ENCODE data around the gene PTPRE.

PTPRE gene

DNA sequence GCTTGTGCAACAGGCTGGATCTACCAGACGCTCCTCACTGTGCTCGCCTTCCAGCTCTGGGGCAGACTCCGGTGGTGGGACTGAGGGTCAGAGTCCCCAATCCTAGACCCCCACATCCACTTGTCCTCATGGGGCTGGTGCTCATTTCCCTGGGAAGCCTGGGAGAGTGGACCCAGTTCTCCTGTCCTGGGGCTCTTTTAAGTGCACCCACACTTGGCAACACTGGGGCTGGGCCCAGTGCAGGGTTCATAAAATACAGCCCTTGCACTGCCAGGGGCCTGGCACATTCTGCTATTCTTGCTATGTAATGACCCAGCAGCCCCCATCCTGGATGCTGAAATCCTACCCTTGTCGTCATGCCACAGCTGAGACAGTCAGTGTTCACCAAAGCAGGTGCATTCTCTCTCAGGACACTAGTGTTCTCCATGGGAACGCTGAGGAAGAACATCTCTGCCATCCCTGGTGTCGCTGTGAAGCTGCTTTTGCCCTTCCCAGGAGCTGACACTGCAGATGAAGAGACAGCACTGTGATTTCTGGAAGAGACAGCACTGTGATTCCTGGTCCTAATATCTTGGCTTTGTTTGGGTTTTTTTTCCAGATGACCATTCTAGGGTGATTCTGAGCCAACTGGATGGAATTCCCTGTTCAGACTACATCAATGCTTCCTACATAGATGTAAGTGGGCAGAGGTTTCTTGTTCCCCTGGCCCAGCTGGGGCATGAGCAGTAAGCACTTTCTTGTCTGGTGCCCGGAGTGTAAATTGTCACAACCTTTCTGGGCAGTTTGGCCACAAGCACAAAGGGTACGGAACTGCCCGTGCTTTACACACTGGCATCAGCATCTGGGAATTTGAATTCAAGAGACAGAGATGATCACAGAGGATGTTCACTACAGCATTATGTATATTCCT, 153.7 kb downstream of the PTPRE start:
- H3K27ac ChIP-seq, result no peak overlapping the region
- no peak for TF ChIP-seq ZFX (IDR thresholded peaks at IDR 0.05)
- TF ChIP-seq, protein P1, sequence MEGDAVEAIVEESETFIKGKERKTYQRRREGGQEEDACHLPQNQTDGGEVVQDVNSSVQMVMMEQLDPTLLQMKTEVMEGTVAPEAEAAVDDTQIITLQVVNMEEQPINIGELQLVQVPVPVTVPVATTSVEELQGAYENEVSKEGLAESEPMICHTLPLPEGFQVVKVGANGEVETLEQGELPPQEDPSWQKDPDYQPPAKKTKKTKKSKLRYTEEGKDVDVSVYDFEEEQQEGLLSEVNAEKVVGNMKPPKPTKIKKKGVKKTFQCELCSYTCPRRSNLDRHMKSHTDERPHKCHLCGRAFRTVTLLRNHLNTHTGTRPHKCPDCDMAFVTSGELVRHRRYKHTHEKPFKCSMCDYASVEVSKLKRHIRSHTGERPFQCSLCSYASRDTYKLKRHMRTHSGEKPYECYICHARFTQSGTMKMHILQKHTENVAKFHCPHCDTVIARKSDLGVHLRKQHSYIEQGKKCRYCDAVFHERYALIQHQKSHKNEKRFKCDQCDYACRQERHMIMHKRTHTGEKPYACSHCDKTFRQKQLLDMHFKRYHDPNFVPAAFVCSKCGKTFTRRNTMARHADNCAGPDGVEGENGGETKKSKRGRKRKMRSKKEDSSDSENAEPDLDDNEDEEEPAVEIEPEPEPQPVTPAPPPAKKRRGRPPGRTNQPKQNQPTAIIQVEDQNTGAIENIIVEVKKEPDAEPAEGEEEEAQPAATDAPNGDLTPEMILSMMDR (conservative IDR thresholded peaks at IDR 0.05), result no peak

DNA sequence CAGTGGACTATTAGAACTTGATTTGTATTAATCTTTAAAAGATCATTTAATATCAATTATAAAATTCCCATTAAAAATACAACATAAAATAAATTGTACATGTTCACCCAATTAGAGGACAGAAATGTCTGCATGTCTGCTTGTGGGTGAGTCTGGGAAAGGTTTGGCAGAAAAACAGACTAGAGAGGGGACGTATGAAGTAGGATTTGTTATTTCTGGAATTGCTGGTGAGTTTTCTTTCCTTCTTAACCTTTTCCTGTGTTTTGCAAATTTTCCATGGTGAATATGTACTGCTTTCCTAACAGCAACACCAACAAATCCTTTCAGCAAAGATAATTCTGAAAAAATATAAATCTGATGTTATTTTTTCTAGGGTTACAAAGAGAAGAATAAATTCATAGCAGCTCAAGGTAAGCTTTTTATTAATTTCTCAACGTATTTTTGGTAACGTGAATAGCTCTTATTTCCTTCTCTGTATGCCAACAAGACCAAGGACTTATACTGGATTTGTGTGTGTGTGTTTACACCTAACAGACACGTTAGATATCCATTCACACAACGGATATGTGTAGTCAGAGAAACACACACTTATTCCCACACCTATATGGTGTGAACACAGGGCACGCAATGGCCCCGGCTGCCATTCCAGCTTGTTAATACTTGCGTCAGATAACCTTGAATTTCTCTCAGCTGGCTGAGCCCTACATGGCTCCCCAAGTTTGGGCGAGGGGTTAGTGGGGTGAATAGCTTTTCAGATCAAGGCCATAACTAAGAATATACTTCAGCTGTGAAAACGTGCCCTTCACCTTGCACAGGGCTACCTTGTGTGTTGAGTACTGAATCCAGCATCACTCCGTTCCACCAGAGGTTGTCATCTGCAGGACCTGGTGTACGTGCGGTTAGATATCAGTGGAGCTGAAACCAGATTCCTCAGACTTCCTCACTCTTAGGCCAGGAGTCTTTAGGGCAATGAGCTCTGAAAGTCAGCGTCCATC, 154.7 kb downstream of the PTPRE start:
- no peak for TF ChIP-seq ZFX (IDR thresholded peaks at IDR 0.05)
- TF ChIP-seq, protein P1 (conservative IDR thresholded peaks at IDR 0.05), result no peak
- H3K27ac ChIP-seq, result no peak overlapping the region

GRCh38 chr10:128062331-128062880, 155.5 kb downstream of the PTPRE start:
- TF ChIP-seq, protein P1 (conservative IDR thresholded peaks at IDR 0.05), result no peak
- TF ChIP-seq ZFX (IDR thresholded peaks at IDR 0.05), result no peak
- no peak overlapping the region for H3K27ac ChIP-seq

- TF ChIP-seq, protein P1 (conservative IDR thresholded peaks at IDR 0.05), result no peak
- no peak for TF ChIP-seq ZFX (IDR thresholded peaks at IDR 0.05)
- no peak overlapping the region for H3K27ac ChIP-seq
These were observed 156.1 kb downstream of the PTPRE start for GRCh38 chr10:128062881-128063563.

DNA sequence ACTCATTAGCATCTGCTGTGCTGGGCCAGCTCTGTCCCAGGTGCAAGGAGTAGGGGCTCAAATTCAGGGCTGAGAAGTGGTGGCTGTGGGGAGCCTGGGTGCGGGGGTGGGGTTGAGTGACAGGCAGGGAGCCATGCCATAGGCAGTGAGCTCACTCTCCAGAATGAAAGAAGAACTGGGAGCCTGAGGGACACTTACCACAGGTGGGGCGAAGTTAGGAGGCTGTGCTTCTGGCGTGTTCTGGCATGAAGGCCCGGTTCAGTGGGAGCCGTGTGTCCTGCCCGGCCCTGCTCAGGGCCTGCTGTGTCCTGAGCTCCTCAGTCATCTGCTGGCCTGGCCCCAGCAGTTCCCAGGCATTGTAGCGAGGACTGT, 156.8 kb downstream of the PTPRE start:
- TF ChIP-seq, protein P1 (conservative IDR thresholded peaks at IDR 0.05), result no peak
- no peak for TF ChIP-seq ZFX (IDR thresholded peaks at IDR 0.05)
- no peak overlapping the region for H3K27ac ChIP-seq

- no peak overlapping the region for H3K27ac ChIP-seq
These were observed 157.4 kb downstream of the PTPRE start for GRCh38 chr10:128064108-128064969.

More at GRCh38 chr10:128064108-128064969, 157.4 kb downstream of the PTPRE start:
- TF ChIP-seq, protein P1 (conservative IDR thresholded peaks at IDR 0.05), result no peak
- TF ChIP-seq ZFX (IDR thresholded peaks at IDR 0.05), result no peak

Data from C4-2B (cell line).